ENCODE data around the gene NAA16.

The NAA16 gene

DNA sequence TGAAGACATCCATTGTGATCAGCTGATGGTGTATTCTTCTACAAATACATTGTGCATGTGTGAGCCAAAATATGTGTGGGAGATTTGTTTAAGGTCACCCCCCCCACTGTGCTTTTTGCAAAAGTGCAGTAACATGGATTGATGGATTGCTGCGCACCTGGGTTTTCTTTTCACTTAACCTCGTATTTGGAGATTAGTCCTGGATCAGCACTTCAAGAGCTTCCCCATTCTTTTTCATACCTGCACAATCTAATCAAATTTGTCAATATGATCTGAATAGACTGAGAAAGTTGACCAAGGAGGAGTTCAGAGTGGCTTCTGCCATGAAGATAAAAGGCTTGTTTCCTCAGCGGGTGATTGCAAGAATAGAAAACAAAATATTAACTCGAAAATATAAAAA is 23.7 kb downstream of the NAA16 start:
- Histone ChIP-seq H3K9me3 (no peaks in the 10 kb centered on the region), H3K36me3 (peaks cover 32% of the 10 kb centered on the region), H3K4me3 (ENCODE audit: low read depth, low read length) (no peak overlapping the region), H3K4me1 (no peaks in the 10 kb centered on the region), H3K27me3 (no peaks in the 10 kb centered on the region)
- no peak for DNase-seq
- no peak for TF ChIP-seq CTCF (IDR thresholded peaks at IDR 0.05; ENCODE audit: low read depth, low read length)

DNA sequence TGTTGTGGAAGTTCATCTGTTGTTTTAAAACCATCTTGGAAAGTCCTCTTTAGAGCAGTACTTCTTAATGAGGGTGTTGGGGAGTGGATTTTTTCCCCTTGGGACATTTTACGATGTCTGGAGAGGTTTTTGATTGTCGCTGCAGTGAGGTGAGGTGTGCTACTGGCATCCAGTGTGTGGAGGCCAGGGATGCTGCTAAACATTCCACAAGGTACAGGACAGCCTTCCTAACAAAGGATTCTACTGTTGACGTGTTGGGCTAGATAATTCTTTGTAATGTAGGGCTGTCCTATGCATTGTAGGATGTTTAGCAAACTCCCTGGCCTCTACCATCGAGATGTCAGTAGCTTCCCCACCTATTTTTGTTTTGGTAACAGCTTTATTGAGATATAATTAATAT is 33.3 kb downstream of the NAA16 start:
- no peak for DNase-seq
- no peak for TF ChIP-seq CTCF (IDR thresholded peaks at IDR 0.05; ENCODE audit: low read depth, low read length)

DNA sequence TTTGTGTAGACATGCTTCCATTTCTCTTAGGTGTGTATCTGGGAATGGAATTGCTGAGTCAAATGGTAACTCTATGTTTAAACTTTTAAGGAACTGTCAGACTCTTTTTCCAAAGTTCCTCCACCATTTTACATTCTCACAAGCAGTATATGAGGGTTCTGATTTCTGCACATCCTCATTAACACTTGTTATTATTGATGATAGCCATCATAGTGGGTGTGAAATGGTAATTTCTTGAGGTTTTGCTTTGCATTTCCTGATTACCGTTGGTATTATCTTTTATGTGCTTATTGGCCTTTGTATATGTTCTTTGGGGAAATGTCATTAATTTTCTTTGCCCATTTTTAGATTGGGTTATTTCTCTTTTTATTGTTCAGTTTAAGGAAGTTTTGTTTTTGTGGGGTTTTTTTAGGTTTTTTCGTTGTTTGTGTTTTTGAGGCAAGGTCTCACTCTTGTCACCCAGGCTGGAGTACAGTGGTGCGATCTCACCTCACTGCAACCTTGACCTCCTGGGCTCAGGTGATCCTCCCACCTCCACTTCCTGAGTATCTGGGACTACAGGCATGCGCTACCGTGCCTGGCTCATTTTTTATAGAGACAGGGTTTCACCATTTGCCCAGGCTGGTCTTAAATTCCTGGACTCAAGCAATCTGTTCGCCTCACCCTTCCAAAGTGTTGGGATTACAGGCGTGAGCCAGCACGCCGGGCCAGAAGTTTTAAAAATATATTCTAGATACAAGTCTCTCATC is 34.3 kb downstream of the NAA16 start:
- H3K9me3 ChIP-seq, result no peaks in the 10 kb centered on the region
- H3K36me3 ChIP-seq, result peaks cover 68% of the 10 kb centered on the region
- no peaks in the 10 kb centered on the region for H3K4me1 ChIP-seq
- no peak for DNase-seq
- no peak overlapping the region for H3K4me3 ChIP-seq (ENCODE audit: low read depth, low read length)
- TF ChIP-seq CTCF (IDR thresholded peaks at IDR 0.05; ENCODE audit: low read depth, low read length), result no peak
- H3K27me3 ChIP-seq, result no peaks in the 10 kb centered on the region

More for the DNA sequence above, 33.3 kb downstream of the NAA16 start:
- Histone ChIP-seq H3K36me3 (peaks cover 68% of the 10 kb centered on the region), H3K4me3 (ENCODE audit: low read depth, low read length) (no peak overlapping the region), H3K4me1 (no peaks in the 10 kb centered on the region), H3K27me3 (no peaks in the 10 kb centered on the region), H3K9me3 (no peaks in the 10 kb centered on the region)

DNA sequence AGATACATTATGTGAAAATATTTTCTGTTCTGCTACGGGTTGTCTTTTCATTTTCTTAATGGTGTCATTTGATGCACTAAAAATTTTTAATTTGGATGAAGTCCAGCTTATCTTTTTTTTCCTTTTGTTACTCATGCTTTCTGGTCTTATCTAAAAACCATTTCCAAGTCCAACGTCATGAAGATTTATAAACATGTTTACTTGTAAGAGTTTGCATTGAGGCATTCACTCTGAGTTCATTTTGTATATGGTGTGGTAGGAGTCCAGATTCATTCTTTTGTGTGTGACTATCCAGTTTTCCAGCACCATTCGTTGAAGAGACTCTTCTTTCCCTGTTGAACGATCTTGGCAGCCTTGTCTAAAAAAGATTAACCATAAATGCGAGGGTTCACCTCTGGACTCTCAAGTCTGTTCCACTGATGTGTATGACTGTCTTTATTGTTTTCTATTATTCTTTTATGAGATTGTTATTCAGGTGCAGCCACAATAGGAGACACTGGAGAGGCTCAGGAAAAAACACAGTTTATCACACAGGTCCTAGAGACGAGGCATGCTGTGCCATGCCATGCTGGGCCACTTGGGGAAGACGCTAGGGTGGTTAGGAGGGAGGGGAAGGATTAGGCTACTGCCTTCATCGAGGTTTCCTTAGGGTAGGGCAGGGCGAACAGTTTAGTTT is 35.0 kb downstream of the NAA16 start:
- TF ChIP-seq CTCF (IDR thresholded peaks at IDR 0.05; ENCODE audit: low read depth, low read length), result no peak
- DNase-seq, result no peak
- Histone ChIP-seq H3K4me3 (ENCODE audit: low read depth, low read length) (no peak overlapping the region), H3K36me3 (peaks cover 64% of the 10 kb centered on the region), H3K27me3 (no peaks in the 10 kb centered on the region), H3K9me3 (no peaks in the 10 kb centered on the region), H3K4me1 (no peaks in the 10 kb centered on the region)

DNA sequence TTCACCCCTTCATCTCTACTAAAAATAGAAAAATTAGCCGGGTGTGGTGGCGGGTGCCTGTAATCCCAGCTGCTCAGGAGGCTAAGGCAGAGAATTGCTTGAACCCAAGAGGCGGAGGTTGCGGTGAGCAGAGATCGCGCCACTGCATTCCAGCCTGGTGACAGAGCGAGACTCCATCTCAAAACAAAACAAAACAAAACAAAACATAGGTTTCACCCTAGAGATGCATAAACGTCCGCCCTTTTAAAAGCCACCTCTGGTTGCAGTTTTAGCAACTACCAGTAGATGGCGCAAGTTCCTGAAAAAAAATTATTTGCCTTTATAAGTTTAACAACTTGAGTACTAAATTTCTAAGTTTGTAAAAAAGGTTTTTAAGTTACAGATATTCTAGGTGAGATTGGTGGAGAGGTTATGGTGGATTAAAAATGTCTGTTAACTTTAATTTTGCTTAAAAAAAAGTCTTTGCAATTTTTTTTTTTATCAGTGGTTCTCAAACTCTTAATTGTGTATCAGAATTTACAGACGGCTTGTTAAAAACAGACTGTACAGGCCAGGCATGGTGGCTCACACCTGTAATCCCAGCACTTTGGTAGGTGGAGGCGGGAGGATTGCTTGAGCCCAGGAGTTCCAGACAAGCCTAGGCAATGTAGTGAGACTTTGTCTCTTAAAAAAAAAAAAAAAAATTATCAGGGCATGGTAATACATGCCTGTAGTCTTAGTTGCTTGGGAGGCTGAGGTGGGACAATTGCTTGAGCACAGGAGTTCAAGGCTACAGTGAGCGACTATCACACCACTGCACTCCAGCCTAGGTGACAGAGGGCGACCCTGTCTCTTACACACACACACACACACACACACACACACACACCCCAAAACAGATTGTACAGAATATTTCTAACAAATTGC is 42.1 kb downstream of the NAA16 start:
- peaks cover 26% of the 10 kb centered on the region for H3K36me3 ChIP-seq
- no peak for DNase-seq
- TF ChIP-seq CTCF (IDR thresholded peaks at IDR 0.05; ENCODE audit: low read depth, low read length), result peak; percentile 76

More for the DNA sequence above, 42.1 kb downstream of the NAA16 start:
- no peak overlapping the region for H3K4me3 ChIP-seq (ENCODE audit: low read depth, low read length)
- H3K9me3 ChIP-seq, result no peaks in the 10 kb centered on the region
- no peaks in the 10 kb centered on the region for H3K4me1 ChIP-seq
- H3K27me3 ChIP-seq, result no peaks in the 10 kb centered on the region
